ENCODE results near the gene ATXN2L.
"Not testable (repeated sequence)": the region's sequence is repeated elsewhere in the genome, so short reads cannot be mapped to it uniquely, and the experiment has no call there.

The ATXN2L gene

GRCh38 chr16:28820016-28820415, 2.8 kb upstream of the ATXN2L start:
- Histone ChIP-seq H3K36me3 (ENCODE audit: control insufficient read depth, low read length) (peaks cover 27% of the 10 kb centered on the region), H3K9me2 (replicated peaks; ENCODE audit: control insufficient read depth, low read length) (no peaks in the 10 kb centered on the region), H3F3A (ENCODE audit: control insufficient read depth, insufficient read depth) (no peaks in the 10 kb centered on the region), H3K27me3 (ENCODE audit: control insufficient read depth, low read length) (no peaks in the 10 kb centered on the region), H3K4me2 (ENCODE audit: low read length) (no peak overlapping the region), H3K9me3 (ENCODE audit: control insufficient read depth, insufficient read depth, low read length) (no peaks in the 10 kb centered on the region), H3K4me3 (ENCODE audit: low read length) (no peak overlapping the region), H3K79me2 (ENCODE audit: control insufficient read depth, low read length) (peaks cover 33% of the 10 kb centered on the region), H3K4me1 (ENCODE audit: control insufficient read depth, low read length) (peaks cover 12% of the 10 kb centered on the region), H4K20me1 (ENCODE audit: control insufficient read depth, insufficient read depth, low read depth, low read length) (peaks cover 6% of the 10 kb centered on the region), H3K27ac (ENCODE audit: low read depth, low read length) (no peak overlapping the region)
- TF ChIP-seq EZH2phosphoT487 (IDR thresholded peaks at IDR 0.05; ENCODE audit: borderline replicate concordance, low read length) (no peak), CTCF (IDR thresholded peaks at IDR 0.05; ENCODE audit: low read depth, low read length, poor library complexity, severe bottlenecking) (no peak)

- H3F3A ChIP-seq (ENCODE audit: control insufficient read depth, insufficient read depth); H3K9me2 ChIP-seq (replicated peaks; ENCODE audit: control insufficient read depth, low read length); H3K9me3 ChIP-seq (ENCODE audit: control insufficient read depth, insufficient read depth, low read length); H3K27ac ChIP-seq (ENCODE audit: low read depth, low read length); H3K4me2 ChIP-seq (ENCODE audit: low read length); H3K4me3 ChIP-seq (ENCODE audit: low read length); H3K27me3 ChIP-seq (ENCODE audit: control insufficient read depth, low read length): not testable (repeated sequence)
- peaks cover 38% of the 10 kb centered on the region for H3K79me2 ChIP-seq (ENCODE audit: control insufficient read depth, low read length)
- H3K4me1 ChIP-seq (ENCODE audit: control insufficient read depth, low read length), result peaks cover 17% of the 10 kb centered on the region
- peaks cover 32% of the 10 kb centered on the region for H3K36me3 ChIP-seq (ENCODE audit: control insufficient read depth, low read length)
- H4K20me1 ChIP-seq (ENCODE audit: control insufficient read depth, insufficient read depth, low read depth, low read length), result peaks cover 12% of the 10 kb centered on the region
These were observed 2.3 kb upstream of the ATXN2L start for GRCh38 chr16:28820546-28820945.

GRCh38 chr16:28821874-28822519, 802 bp upstream of the ATXN2L start:
- no peaks in the 10 kb centered on the region for H3K9me2 ChIP-seq (replicated peaks; ENCODE audit: control insufficient read depth, low read length)
- H3K4me1 ChIP-seq (ENCODE audit: control insufficient read depth, low read length), result peaks cover 20% of the 10 kb centered on the region
- peaks cover 6% of the 10 kb centered on the region; the same call in 1 of the 2 replicates for H3F3A ChIP-seq (ENCODE audit: control insufficient read depth, insufficient read depth)
- H3K4me3 ChIP-seq (ENCODE audit: low read length), result peak overlapping the region; percentile 89
- H4K20me1 ChIP-seq (ENCODE audit: control insufficient read depth, insufficient read depth, low read depth, low read length), result peaks cover 24% of the 10 kb centered on the region
- H3K36me3 ChIP-seq (ENCODE audit: control insufficient read depth, low read length), result peaks cover 47% of the 10 kb centered on the region
- H3K27ac ChIP-seq (ENCODE audit: low read depth, low read length), result peak overlapping the region; percentile 95
- no peaks in the 10 kb centered on the region for H3K27me3 ChIP-seq (ENCODE audit: control insufficient read depth, low read length)
- TF ChIP-seq EZH2phosphoT487 (IDR thresholded peaks at IDR 0.05; ENCODE audit: borderline replicate concordance, low read length) (no peak), CTCF (IDR thresholded peaks at IDR 0.05; ENCODE audit: low read depth, low read length, poor library complexity, severe bottlenecking) (no peak)
- H3K79me2 ChIP-seq (ENCODE audit: control insufficient read depth, low read length), result peaks cover 53% of the 10 kb centered on the region
- no peaks in the 10 kb centered on the region for H3K9me3 ChIP-seq (ENCODE audit: control insufficient read depth, insufficient read depth, low read length)
- peak overlapping the region; percentile 73 for H3K4me2 ChIP-seq (ENCODE audit: low read length)

- no peak for TF ChIP-seq EZH2phosphoT487 (IDR thresholded peaks at IDR 0.05; ENCODE audit: borderline replicate concordance, low read length)
- TF ChIP-seq CTCF (IDR thresholded peaks at IDR 0.05; ENCODE audit: low read depth, low read length, poor library complexity, severe bottlenecking), result no peak
- peak overlapping the region; percentile 89 for H3K4me3 ChIP-seq (ENCODE audit: low read length)
- no peaks in the 10 kb centered on the region for H3K9me2 ChIP-seq (replicated peaks; ENCODE audit: control insufficient read depth, low read length)
- H3K4me1 ChIP-seq (ENCODE audit: control insufficient read depth, low read length), result peaks cover 20% of the 10 kb centered on the region
- no peaks in the 10 kb centered on the region for H3K9me3 ChIP-seq (ENCODE audit: control insufficient read depth, insufficient read depth, low read length)
- peaks cover 61% of the 10 kb centered on the region for H3K36me3 ChIP-seq (ENCODE audit: control insufficient read depth, low read length)
- peaks cover 67% of the 10 kb centered on the region for H3K79me2 ChIP-seq (ENCODE audit: control insufficient read depth, low read length)
- H3K4me2 ChIP-seq (ENCODE audit: low read length), result peak overlapping the region; percentile 69
- peaks cover 28% of the 10 kb centered on the region for H4K20me1 ChIP-seq (ENCODE audit: control insufficient read depth, insufficient read depth, low read depth, low read length)
- H3K27ac ChIP-seq (ENCODE audit: low read depth, low read length), result peak overlapping the region; percentile 95
- no peaks in the 10 kb centered on the region for H3K27me3 ChIP-seq (ENCODE audit: control insufficient read depth, low read length)
- H3F3A ChIP-seq (ENCODE audit: control insufficient read depth, insufficient read depth), result peaks cover 10% of the 10 kb centered on the region; the same call in 1 of the 2 replicates
These were observed 583 bp downstream of the ATXN2L start for GRCh38 chr16:28823291-28823872.

Data from DOHH2 (cell line).